K562 (cell line): ENCODE data around the gene ZNF454. TPM values are rescaled to one million over a fixed set of nuclear protein-coding genes. Genes with fewer than 3 reads are reported as not detected.
A peak's percentile ranks its signal among the peaks of the same experiment; 100 is the strongest.

Experiments
- ATAC-seq: fragments of 200-7000 bp; cut with Tn5 transposase; 3 replicates; pipeline ENCODE4 v1.9.1; 2020; ENCODE audit warnings: moderate library complexity
- BruUV-seq: library from RNA; stranded (reverse); fragments of 400-500 nt; replicated peaks from 2 replicates; lab custom pipeline; 2021; lab: Mats Ljungman, UMichigan
- CTCF ChIA-PET: fragments of 300-600 bp; formaldehyde crosslinking; extraction: SDS; loops from one replicate; lab custom pipeline; 2021; ENCODE audit warnings: low intra/inter-chr PET ratio; lab: Yijun Ruan, JAX
- POLR2A ChIA-PET: fragments of 300-600, 350-650 bp; sonication (Branson Sonifier 250); formaldehyde crosslinking; extraction: SDS; loops from one replicate; lab custom pipeline; 2021; ENCODE audit warnings: antibody characterized with exemption, inconsistent platforms; lab: Yijun Ruan, JAX
- DNase-seq, 4 experiments: peaks; one replicate each; pipeline versions ENCODE4 v3.0.0 to v3.0.0-alpha.2; 2011 to 2018; ENCODE audit warnings: low spot score in 3 of 4, mixed read lengths in 3 of 4; ENCODE audit errors: extremely low read depth in 1 of 4
- FAIRE-seq: peaks from 2 replicates; lab custom pipeline; 2011; peaks lifted over from hg19 to GRCh38; lab: Jason Lieb, UNC
- H2AFZ ChIP-seq: 2 replicates; pipeline ENCODE4 v1.6.0; 2011; ENCODE audit warnings: low read depth, low read length, control low read depth, inconsistent platforms
- H3K27ac ChIP-seq: fragments of 200-600 bp; 3 replicates; pipeline ENCODE4 v1.8.0; 2011; ENCODE audit warnings: low read depth, mild to moderate bottlenecking, control low read depth, inconsistent platforms, low read length, moderate library complexity, mixed read lengths; ENCODE audit errors: extremely low read depth
- H3K27me3 ChIP-seq, 2 experiments: fragments of 300-600 bp in 1 of 2; 2 replicates in 1 of 2; 3 replicates in 1 of 2; pipeline versions ENCODE4 v1.6.0 to v1.8.0; 2011; ENCODE audit warnings: inconsistent platforms in 2 of 2, low read length in 2 of 2, mild to moderate bottlenecking in 1 of 2, mixed read lengths in 1 of 2, moderate library complexity in 1 of 2; ENCODE audit not compliant: control insufficient read depth in 2 of 2, insufficient read depth in 2 of 2
- H3K36me3 ChIP-seq: fragments of 300-600 bp; 3 replicates; pipeline ENCODE4 v1.8.0; 2011; ENCODE audit warnings: mild to moderate bottlenecking, low read length, inconsistent platforms; ENCODE audit not compliant: control insufficient read depth, insufficient read depth
- H3K4me1 ChIP-seq, 2 experiments: fragments of 200-600 bp in 1 of 2; replicated peaks in 1 of 2; 2 replicates in 1 of 2; 3 replicates in 1 of 2; pipeline versions ENCODE4 v1.5.1 to v1.8.0; 2011; ENCODE audit warnings: inconsistent platforms in 2 of 2, low read length in 2 of 2, mild to moderate bottlenecking in 1 of 2, mixed read lengths in 1 of 2, moderate library complexity in 1 of 2; ENCODE audit not compliant: control insufficient read depth in 2 of 2, insufficient read depth in 2 of 2
- H3K4me2 ChIP-seq: 2 replicates; pipeline ENCODE4 v1.6.1; 2011; ENCODE audit warnings: low read length, control low read depth, inconsistent platforms, mixed read lengths; ENCODE audit not compliant: insufficient read depth
- H3K4me3 ChIP-seq: fragments of 200-600 bp; sonication (generic), shearing (Covaris generic); 2 replicates; pipeline ENCODE4 v1.5.1; 2016; ENCODE audit warnings: control low read depth, inconsistent platforms
- H3K79me2 ChIP-seq: fragments of 200-600 bp; 3 replicates; pipeline ENCODE4 v1.8.0; 2011; ENCODE audit warnings: low read length, inconsistent platforms; ENCODE audit not compliant: control insufficient read depth, insufficient read depth
- H3K9ac ChIP-seq, 2 experiments: 2 replicates each; pipeline versions ENCODE4 v1.6.0 to v1.6.1; 2011; ENCODE audit warnings: low read depth in 2 of 2, low read length in 2 of 2, control low read depth in 1 of 2, inconsistent platforms in 1 of 2, mild to moderate bottlenecking in 1 of 2, mixed read lengths in 1 of 2; ENCODE audit not compliant: insufficient read depth in 1 of 2
- H3K9me1 ChIP-seq: one replicate; pipeline ENCODE4 v1.6.0; 2011; ENCODE audit warnings: inconsistent platforms, mild to moderate bottlenecking, low read length, moderate library complexity; ENCODE audit not compliant: control insufficient read depth, insufficient read depth
- H3K9me3 ChIP-seq: replicated peaks from 2 replicates; pipeline ENCODE4 v1.5.1; 2011; ENCODE audit warnings: low read depth, low read length, inconsistent platforms; ENCODE audit not compliant: control insufficient read depth, insufficient read depth
- H4K20me1 ChIP-seq: replicated peaks from 2 replicates; pipeline ENCODE4 v1.6.1; 2011; ENCODE audit warnings: low read length, inconsistent platforms, mixed read lengths; ENCODE audit not compliant: control insufficient read depth, insufficient read depth
- GABPB2 ChIP-seq: fragments of 250-450 bp; sonication (Bioruptor Pico); conservative IDR thresholded peaks from 2 replicates; pipeline ENCODE4 v1.5.1; 2021; ENCODE audit warnings: mild to moderate bottlenecking
- HDAC8 ChIP-seq: fragments of 450-650 bp; IDR thresholded peaks from 2 replicates; pipeline ENCODE4 v1.6.1; 2016; ENCODE audit warnings: mild to moderate bottlenecking, missing genetic modification characterization, moderate library complexity, missing compliant biosample characterization
- MAFK ChIP-seq: IDR thresholded peaks from 2 replicates; pipeline ENCODE4 v1.6.1; 2011; ENCODE audit warnings: low read length, improper control_type of control experiment
- MTA2 ChIP-seq: fragments of 450-650 bp; IDR thresholded peaks from 2 replicates; pipeline ENCODE4 v1.6.1; 2016; ENCODE audit warnings: low read depth
- XRCC3 ChIP-seq: fragments of 450-650 bp; IDR thresholded peaks from 2 replicates; pipeline ENCODE4 v1.6.1; 2017; ENCODE audit warnings: mild to moderate bottlenecking, moderate library complexity
- ZNF274 ChIP-seq: IDR thresholded peaks from 2 replicates; pipeline ENCODE4 v1.6.1; 2011; ENCODE audit warnings: low read depth, mild to moderate bottlenecking, low read length, moderate library complexity, borderline replicate concordance
- ZNF766 ChIP-seq: fragments of 200-800 bp; sonication (Bioruptor generic); conservative IDR thresholded peaks from 2 replicates; pipeline ENCODE4 v1.6.1; 2016; ENCODE audit warnings: missing genetic modification characterization, missing compliant biosample characterization
- ZNF79 ChIP-seq: fragments of 250-450 bp; sonication (Bioruptor Pico); IDR thresholded peaks from 2 replicates; pipeline ENCODE4 v1.4.0; 2020; ENCODE audit warnings: low read depth, mild to moderate bottlenecking, moderate library complexity
- WGBS: fragments of 100-300 bp; shearing (Covaris generic); methylation state at CpG from one replicate; pipeline ENCODE4 v1.1.6; 2016; ENCODE audit warnings: low coverage, mixed read lengths; ENCODE audit not compliant: insufficient coverage; ENCODE audit errors: missing lambda C conversion rate; 5-methylcytosine and 5-hydroxymethylcytosine counted together
- in situ Hi-C: fragments of 300-500 bp; cut with MboI; formaldehyde crosslinking; loops from 4 replicates; pipeline ENCODE4 v1.15.0; 2018; ENCODE audit warnings: inconsistent platforms, mixed read lengths
- intact Hi-C: fragments of 100-400 bp; cut with micrococcal nuclease; formaldehyde crosslinking; loops from 2 replicates; pipeline ENCODE4 v1.14.2; 2022
- polyA plus RNA-seq, 8 experiments: library from polyadenylated mRNA; depleted of rRNA in 4 of 8; stranded (reverse) in 5 of 8; unstranded in 3 of 8; fragments of >200 nt; fragmentation: Nextera tagmentation in 2 of 8; fragmentation: Illumina TruSeq in 1 of 8; extraction: Ambion mirVana in 2 of 8; extraction: Trizol in 1 of 8; gene quantifications; 2 replicates each; pipeline versions ENCODE4 v1.2.1 to v1.2.3, GENCODE V29; 2011 to 2014; ENCODE audit warnings: inconsistent platforms in 1 of 8, missing spikeins in 1 of 8
- total RNA-seq, 7 experiments: library from RNA; depleted of rRNA in 6 of 7; stranded (reverse); fragments of >200 nt in 6 of 7; fragmentation: Illumina TruSeq in 2 of 7; extraction: Trizol in 2 of 7; gene quantifications; 2 replicates each; pipeline versions ENCODE4 v1.2.1 to v1.2.3, GENCODE V29; 2011 to 2021; ENCODE audit warnings: low replicate concordance in 1 of 7

Gene ZNF454
- total and polyA plus RNA-seq, 9 of the 15 experiments (the other 6 are each of a cell fraction or from before 2014, with no cell fraction given): not detected

DNA sequence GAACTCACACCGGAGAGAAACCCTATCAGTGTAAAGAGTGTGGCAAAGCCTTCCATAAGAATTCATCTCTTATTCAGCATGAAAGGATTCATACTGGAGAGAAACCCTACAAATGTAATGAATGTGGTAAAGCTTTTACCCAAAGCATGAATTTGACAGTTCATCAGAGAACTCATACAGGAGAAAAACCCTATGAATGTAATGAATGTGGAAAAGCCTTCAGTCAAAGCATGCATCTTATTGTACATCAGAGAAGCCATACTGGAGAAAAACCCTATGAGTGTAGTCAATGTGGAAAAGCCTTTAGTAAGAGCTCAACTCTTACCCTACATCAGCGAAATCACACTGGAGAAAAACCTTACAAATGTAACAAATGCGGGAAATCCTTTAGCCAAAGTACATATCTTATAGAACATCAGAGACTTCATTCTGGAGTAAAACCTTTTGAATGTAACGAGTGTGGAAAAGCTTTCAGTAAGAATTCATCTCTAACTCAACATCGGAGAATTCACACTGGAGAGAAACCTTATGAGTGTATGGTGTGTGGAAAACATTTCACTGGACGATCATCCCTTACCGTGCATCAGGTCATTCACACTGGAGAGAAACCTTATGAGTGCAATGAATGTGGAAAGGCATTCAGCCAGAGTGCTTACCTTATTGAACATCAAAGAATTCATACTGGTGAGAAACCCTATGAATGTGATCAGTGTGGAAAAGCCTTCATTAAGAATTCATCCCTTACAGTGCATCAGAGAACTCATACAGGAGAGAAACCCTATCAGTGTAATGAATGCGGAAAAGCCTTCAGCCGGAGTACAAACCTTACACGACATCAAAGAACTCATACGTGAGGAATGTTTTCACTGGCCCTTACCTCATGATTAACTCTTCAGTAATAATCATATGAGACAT lies 8.9 kb upstream of the ZNF454 start:
- H3K27me3 ChIP-seq: no peaks in the 10 kb centered on the region
- H4K20me1 ChIP-seq: no peaks in the 10 kb centered on the region
- H3K9me1 ChIP-seq: no peaks in the 10 kb centered on the region
- H2AFZ ChIP-seq: no peak overlapping the region
- intact Hi-C loops (no loop called here), in situ Hi-C loops (no loop called here)
- BruUV-seq: no TSS peak
- no peak overlapping the region for H3K4me3 ChIP-seq
- H3K27ac ChIP-seq: no peak overlapping the region
- no peak overlapping the region for H3K9ac ChIP-seq
- TF ChIP-seq MTA2 (no peak), ZNF274 (peak; percentile 96)
- no peak for DNase-seq
- ATAC-seq: no peak
- no peak for FAIRE-seq
- H3K9me3 ChIP-seq: peaks cover 5% of the 10 kb centered on the region
- no peaks in the 10 kb centered on the region for H3K79me2 ChIP-seq
- CTCF ChIA-PET: no interaction called here
- H3K36me3 ChIP-seq: no peaks in the 10 kb centered on the region
- no peak overlapping the region for H3K4me2 ChIP-seq
- 7% methylated on average over 11 of the region's 11 CpGs for WGBS
- POLR2A ChIA-PET: no interaction called here
- H3K4me1 ChIP-seq: no peaks in the 10 kb centered on the region

DNA sequence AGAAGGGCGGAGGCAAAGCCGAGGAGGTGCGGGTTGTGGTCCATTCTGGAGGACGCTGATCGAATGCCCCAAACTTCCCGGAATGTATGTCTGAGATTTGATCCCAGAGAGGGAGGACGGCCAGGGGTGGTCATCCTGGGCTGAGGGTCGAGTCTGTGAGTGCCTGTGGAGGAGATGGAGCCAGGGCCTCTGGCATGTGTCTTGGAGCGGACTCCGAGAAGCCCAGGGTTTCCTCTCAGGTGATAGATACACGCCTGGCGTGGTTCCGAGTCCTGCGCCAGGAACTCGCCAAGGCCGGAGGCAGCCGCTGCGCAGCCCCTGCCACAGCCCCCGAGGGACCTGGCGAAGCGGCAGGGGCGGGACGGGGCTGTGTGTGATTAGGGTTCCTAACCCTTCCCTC lies 363 bp downstream of the ZNF454 start:
- Histone ChIP-seq H3K27ac (no peak overlapping the region), H3K9ac (no peak overlapping the region), H2AFZ (no peak overlapping the region), H3K4me2 (no peak overlapping the region), H3K36me3 (no peaks in the 10 kb centered on the region), H3K4me3 (no peak overlapping the region), H3K27me3 (peaks cover 0 to 18% of the 10 kb centered on the region in 2 experiments; a peak in 3 of 5 replicates), H3K79me2 (no peaks in the 10 kb centered on the region), H4K20me1 (no peaks in the 10 kb centered on the region), H3K4me1 (no peaks in the 10 kb centered on the region; a peak in 1 of 5 replicates), H3K9me1 (no peaks in the 10 kb centered on the region), H3K9me3 (no peaks in the 10 kb centered on the region)
- no peak for TF ChIP-seq ZNF766 (CRISPR knock-in tag)
- TF ChIP-seq GABPB2 (CRISPR knock-in tag): no peak
- TF ChIP-seq ZNF79: no peak
- TF ChIP-seq HDAC8: no peak
- no peak for TF ChIP-seq MAFK
- no peak for TF ChIP-seq XRCC3
- in situ Hi-C loops (no loop called here), intact Hi-C loops (no loop called here)
- ChIA-PET CTCF (no interaction called here), POLR2A (no interaction called here)
- 5% methylated on average over 15 of the region's 23 CpGs for WGBS
- no TSS peak for BruUV-seq
- ATAC-seq (no peak), DNase-seq (no peak), FAIRE-seq (no peak)
